Spleen (tissue), 11 donors: ENCODE results near the gene PCAT7. TPM values are rescaled to one million over a fixed set of nuclear protein-coding genes. Genes with fewer than 3 reads are reported as not detected.

Source experiments
- DNase-seq: peaks from one replicate; pipeline ENCODE4 v3.0.0-alpha.2; 2020
- H3K27ac ChIP-seq, 8 donors: fragments of 200-600 bp; sonication (generic) in 7 of 8; 1 replicate in 4 of 8; 2 replicates in 4 of 8; pipeline versions ENCODE4 v1.5.0 to v1.8.0; 2016 to 2021; ENCODE audit warnings: inconsistent platforms in 4 of 8, mild to moderate bottlenecking in 4 of 8, moderate library complexity in 1 of 8
- H3K27me3 ChIP-seq, 7 donors: fragments of 200-600 bp; sonication (generic) in 6 of 7; replicated peaks in 1 of 7; 1 replicate in 4 of 7; 2 replicates in 3 of 7; pipeline versions ENCODE4 v1.5.0 to v1.8.0; 2016 to 2021; ENCODE audit warnings: inconsistent platforms in 3 of 7, mild to moderate bottlenecking in 1 of 7
- H3K36me3 ChIP-seq, 6 donors: fragments of 200-600 bp; sonication (generic) in 5 of 6; 1 replicate in 4 of 6; 2 replicates in 2 of 6; pipeline versions ENCODE4 v1.5.0 to v1.8.0; 2016 to 2021; ENCODE audit warnings: inconsistent platforms in 2 of 6
- H3K4me1 ChIP-seq, 6 donors: fragments of 200-600 bp; sonication (generic) in 5 of 6; 1 replicate in 3 of 6; 2 replicates in 3 of 6; pipeline versions ENCODE4 v1.5.0 to v1.8.0; 2016 to 2021; ENCODE audit warnings: inconsistent platforms in 3 of 6
- H3K4me3 ChIP-seq, 8 donors: fragments of 200-600 bp; sonication (generic) in 7 of 8; 1 replicate in 4 of 8; 2 replicates in 4 of 8; pipeline versions ENCODE4 v1.5.0 to v1.8.0; 2016 to 2021; ENCODE audit warnings: inconsistent platforms in 4 of 8, mild to moderate bottlenecking in 4 of 8, moderate library complexity in 2 of 8
- H3K9me3 ChIP-seq, 8 donors: fragments of 200-600 bp; sonication (generic) in 7 of 8; 1 replicate in 4 of 8; 2 replicates in 4 of 8; pipeline versions ENCODE4 v1.5.0 to v1.8.0; 2016 to 2021; ENCODE audit warnings: inconsistent platforms in 4 of 8
- CTCF ChIP-seq, 11 experiments: fragments of 200-600 bp in 7 of 11; fragments of 450-650 bp in 4 of 11; sonication (generic) in 4 of 11; IDR thresholded peaks in 8 of 11; conservative IDR thresholded peaks in 3 of 11; 1 replicate in 7 of 11; 2 replicates in 4 of 11; pipeline versions ENCODE4 v1.4.0 to v1.8.0; 2016 to 2021; ENCODE audit warnings: antibody characterized with exemption in 11 of 11, inconsistent platforms in 4 of 11, mild to moderate bottlenecking in 1 of 11
- POLR2A ChIP-seq, 3 donors: fragments of 450-650 bp; IDR thresholded peaks; one replicate each; pipeline ENCODE4 v1.5.1; 2017; ENCODE audit warnings: antibody characterized with exemption in 3 of 3, mild to moderate bottlenecking in 1 of 3
- POLR2AphosphoS5 ChIP-seq, 3 donors: sonication (generic); formaldehyde crosslinking; IDR thresholded peaks; one replicate each; pipeline ENCODE4 v1.5.1; 2017; ENCODE audit warnings: antibody characterized with exemption in 3 of 3
- WGBS, 5 donors: extraction: QIAGEN DNeasy Blood & Tissue Kit in 3 of 5; methylation state at CpG; one replicate each; pipeline versions ENCODE4 v1.1.5 to v1.1.7; 2013 to 2018; 5-methylcytosine and 5-hydroxymethylcytosine counted together
- intact Hi-C: fragments of 100-400 bp; cut with DNase I; formaldehyde crosslinking; loops from one replicate; pipeline ENCODE4 v1.15.0; 2023; ENCODE audit warnings: low total_unique reads
- polyA plus RNA-seq, 3 donors: library from polyadenylated mRNA; stranded (reverse); fragments of 200-250 nt; gene quantifications; one replicate each; pipeline ENCODE4 v1.2.1, GENCODE V29; 2013
- total RNA-seq, 7 donors: library from RNA; depleted of rRNA in 3 of 7; stranded (reverse); fragments of >200 nt in 3 of 7; fragmentation: NEBNext Ultra II Directional in 4 of 7; extraction: Animal tissue kit (Norgen Biotek cat#: 25700) in 4 of 7; gene quantifications; one replicate each; pipeline versions ENCODE4 v1.1.0 to v1.2.1, GENCODE V29; 2016 to 2021
- donor health status: healthy with polysubstance abuse.
- donor health status: DM: no; HTN: no; CAD: no; lungs with moderate emphysema.
- donor health status: DM: no; HTN: no; CAD: no.
- donor health status: Bipolar disorder and iron deficiency.
- donor health status: healthy.
- donor health status: DM: no; HTN: no; CAD: no.
- donor health status: DM: yes; HTN: yes; CAD: no.

The PCAT7 gene
- total and polyA plus RNA-seq, 10 donors: 0.03 to 0.05 TPM; not detected in 8

GRCh38 chr9:94610181-94610606, 55.3 kb downstream of the PCAT7 start:
- H3K27ac ChIP-seq: no peak overlapping the region
- H3K9me3 ChIP-seq: no peaks in the 10 kb centered on the region
- H3K4me1 ChIP-seq: peaks cover 0 to 6% (median 0%) of the 10 kb centered on the region in 6 donors
- no peak overlapping the region for H3K4me3 ChIP-seq
- 70 to 83% (median 81%) methylated on average over 6 of the region's 6 CpGs for WGBS, 5 donors
- H3K36me3 ChIP-seq: no peaks in the 10 kb centered on the region
- TF ChIP-seq POLR2AphosphoS5 (IDR thresholded peaks at IDR 0.05) (no peak), POLR2A (IDR thresholded peaks at IDR 0.05) (no peak), CTCF (IDR thresholded peaks at IDR 0.05 in 8 of 11, conservative IDR thresholded peaks at IDR 0.05 in 3 of 11) (no peak)
- no peak for DNase-seq
- H3K27me3 ChIP-seq: peaks cover 0 to 22% (median 0%) of the 10 kb centered on the region in 7 donors
- intact Hi-C loops: no loop called here

DNA sequence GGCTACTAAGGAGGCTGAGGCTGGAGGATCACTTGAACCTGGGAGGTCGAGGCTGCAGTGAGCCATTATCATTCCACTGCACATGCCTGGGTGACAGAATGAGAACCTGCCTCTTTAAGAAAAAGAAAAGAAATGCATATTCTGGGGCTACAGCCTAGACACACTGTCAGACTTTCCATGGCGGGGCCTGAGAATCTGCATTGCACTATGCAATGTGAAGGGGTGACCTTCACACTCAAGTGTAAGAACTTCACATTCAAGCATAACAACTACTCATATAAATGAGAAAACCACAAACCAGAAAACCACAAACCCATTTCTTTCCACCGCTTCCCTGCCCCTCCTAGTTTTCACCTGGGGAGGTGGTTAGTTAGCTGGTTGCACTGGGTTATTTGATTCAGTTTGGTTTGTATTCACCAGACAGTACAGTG, 56.8 kb downstream of the PCAT7 start:
- DNase-seq: no peak
- TF ChIP-seq POLR2AphosphoS5 (IDR thresholded peaks at IDR 0.05) (no peak), CTCF (IDR thresholded peaks at IDR 0.05 in 8 of 11, conservative IDR thresholded peaks at IDR 0.05 in 3 of 11) (no peak), POLR2A (IDR thresholded peaks at IDR 0.05) (no peak)
- Histone ChIP-seq H3K27me3 (peaks cover 0 to 22% (median 0%) of the 10 kb centered on the region in 7 donors), H3K27ac (no peak overlapping the region), H3K4me1 (peaks cover 0 to 6% (median 0%) of the 10 kb centered on the region in 6 donors), H3K36me3 (no peaks in the 10 kb centered on the region), H3K4me3 (no peak overlapping the region), H3K9me3 (no peaks in the 10 kb centered on the region)
- WGBS, 5 donors: 57 to 71% (median 64%) methylated on average over 3 of the region's 3 CpGs
- intact Hi-C loops: no loop called here

DNA sequence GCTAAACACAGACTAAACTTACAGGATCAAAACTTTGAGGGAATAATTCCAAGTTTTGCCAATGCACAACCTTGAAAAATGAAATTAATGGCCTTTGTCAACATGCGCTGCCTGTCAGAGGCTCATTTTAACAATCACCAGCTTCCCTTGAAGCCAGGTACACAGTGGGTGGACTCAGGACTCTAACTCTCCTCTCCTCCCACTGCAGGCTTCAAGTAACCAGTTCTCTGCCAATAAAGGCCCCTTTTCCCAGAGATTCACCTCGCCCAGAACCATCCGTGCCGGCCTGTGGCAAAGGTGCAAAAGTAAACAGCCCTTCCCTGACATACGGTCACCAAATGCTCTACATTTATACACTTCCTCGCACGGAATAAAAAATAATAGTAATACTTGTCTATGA, 57.2 kb downstream of the PCAT7 start:
- no peak for TF ChIP-seq POLR2A (IDR thresholded peaks at IDR 0.05)
- TF ChIP-seq POLR2AphosphoS5 (IDR thresholded peaks at IDR 0.05): no peak
- TF ChIP-seq CTCF (IDR thresholded peaks at IDR 0.05 in 8 of 11, conservative IDR thresholded peaks at IDR 0.05 in 3 of 11): no peak
- H3K27ac ChIP-seq: no peak overlapping the region
- intact Hi-C loops: no loop called here
- no peak for DNase-seq
- H3K9me3 ChIP-seq: no peaks in the 10 kb centered on the region
- peaks cover 0 to 22% (median 0%) of the 10 kb centered on the region in 7 donors for H3K27me3 ChIP-seq
- WGBS, 5 donors: 75 to 83% (median 80%) methylated on average over 7 of the region's 7 CpGs
- H3K36me3 ChIP-seq: no peaks in the 10 kb centered on the region
- peaks cover 0 to 6% (median 0%) of the 10 kb centered on the region in 6 donors for H3K4me1 ChIP-seq
- no peak overlapping the region for H3K4me3 ChIP-seq

DNA sequence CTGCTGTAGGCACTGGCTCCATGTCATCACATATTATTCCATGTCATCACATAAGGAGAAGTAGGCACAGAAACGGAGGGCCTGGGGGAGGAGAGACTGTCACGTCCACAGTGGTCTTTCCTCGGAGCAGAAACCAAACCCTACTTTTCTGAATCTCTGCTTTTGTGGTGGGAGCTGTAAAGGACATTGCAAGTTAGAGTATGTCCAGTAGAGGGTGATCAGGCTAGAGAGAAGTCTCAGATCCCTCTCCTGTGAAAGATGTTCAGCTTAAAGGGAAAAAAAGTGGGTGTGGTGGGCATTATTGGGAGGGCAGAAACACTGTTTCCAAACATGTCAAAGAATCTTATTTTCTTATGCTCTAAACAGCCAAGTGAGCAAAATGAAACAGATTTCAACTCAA, 58.1 kb downstream of the PCAT7 start:
- Histone ChIP-seq H3K36me3 (no peaks in the 10 kb centered on the region), H3K4me1 (peaks cover 0 to 6% (median 0%) of the 10 kb centered on the region in 6 donors), H3K4me3 (no peak overlapping the region), H3K27ac (no peak overlapping the region), H3K27me3 (peaks cover 0 to 22% (median 0%) of the 10 kb centered on the region in 7 donors), H3K9me3 (no peaks in the 10 kb centered on the region)
- no peak for DNase-seq
- intact Hi-C loops: no loop called here
- WGBS, 5 donors: 63 to 90% (median 71%) methylated on average over 3 of the region's 3 CpGs
- TF ChIP-seq CTCF (IDR thresholded peaks at IDR 0.05 in 8 of 11, conservative IDR thresholded peaks at IDR 0.05 in 3 of 11) (no peak), POLR2AphosphoS5 (IDR thresholded peaks at IDR 0.05) (no peak), POLR2A (IDR thresholded peaks at IDR 0.05) (no peak)
